ENCODE measurements around the gene CALB2. TPM values are rescaled to one million over a fixed set of nuclear protein-coding genes. Genes with fewer than 3 reads are reported as not detected.

Gene CALB2
- total and polyA plus RNA-seq, 2 of the 4 experiments (the other 2 are of a cell fraction): 0.18 to 0.32 TPM

- no peak overlapping the region for H3K27ac ChIP-seq (ENCODE audit: insufficient read depth, low read length)
- H4K8ac ChIP-seq (ENCODE audit: low read depth in 2 of 2, low read length in 2 of 2): no peak overlapping the region
- no peak overlapping the region for H3K18ac ChIP-seq (ENCODE audit: low read depth, low read length)
- no peak overlapping the region for H3K4ac ChIP-seq (ENCODE audit: low read depth, low read length)
- no peak overlapping the region for H3K4me3 ChIP-seq (ENCODE audit: insufficient read depth, low read depth, low read length)
- TF ChIP-seq NFE2L2 (IDR thresholded peaks at IDR 0.05; ENCODE audit: low read depth, low read length) (no peak), RCOR1 (IDR thresholded peaks at IDR 0.05; ENCODE audit: insufficient replicate concordance, low read length) (no peak), BHLHE40 (IDR thresholded peaks at IDR 0.05; ENCODE audit: low read depth, low read length) (no peak), SMC3 (IDR thresholded peaks at IDR 0.05; ENCODE audit: low read depth, low read length) (no peak), CEBPB (IDR thresholded peaks at IDR 0.05; ENCODE audit: low read depth, low read length) (no peak), USF2 (IDR thresholded peaks at IDR 0.05; ENCODE audit: low read depth, low read length) (no peak), RFX5 (IDR thresholded peaks at IDR 0.05; ENCODE audit: low read depth, low read length) (no peak), CHD1 (IDR thresholded peaks at IDR 0.05; ENCODE audit: low read depth, low read length) (no peak), FOS (IDR thresholded peaks at IDR 0.05; ENCODE audit: low read depth, low read length) (no peak), MAFK (IDR thresholded peaks at IDR 0.05; ENCODE audit: low read depth, low read length) (no peak), ELK1 (IDR thresholded peaks at IDR 0.05; ENCODE audit: borderline replicate concordance, low read depth, low read length) (no peak), RAD21 (IDR thresholded peaks at IDR 0.05; ENCODE audit: low read length) (no peak), MXI1 (IDR thresholded peaks at IDR 0.05; ENCODE audit: borderline replicate concordance, low read depth, low read length) (no peak), MAZ (IDR thresholded peaks at IDR 0.05; ENCODE audit: borderline replicate concordance, low read depth, low read length) (no peak)
- no TSS peak for BruUV-seq (replicated peaks)
- H2AK5ac ChIP-seq (ENCODE audit: low read depth, low read length): no peak overlapping the region
- H2BK15ac ChIP-seq (ENCODE audit: low read depth, low read length): no peak overlapping the region
- H3K9me3 ChIP-seq (ENCODE audit: control insufficient read depth, insufficient read depth, low read length): no peaks in the 10 kb centered on the region
- CTCF ChIA-PET: interaction anchor here (0.6 kb wide), 1 partner anchor 94 kb away, joined by 8 read pairs; no protein-coding TSS in a partner anchor
- dilution Hi-C loops (cut with HindIII; ENCODE audit: low sequenced_read_pairs, unreplicated experiment): no loop called here
- in situ Hi-C loops (cut with MboI; ENCODE audit: low sequenced_read_pairs): no loop called here
- POLR2A ChIA-PET (ENCODE audit: unreplicated experiment): no interaction called here
- H2AFZ ChIP-seq (replicated peaks; ENCODE audit: low read length, poor library complexity): no peak overlapping the region
- no peaks in the 10 kb centered on the region for H4K20me1 ChIP-seq (ENCODE audit: insufficient read depth, low read length)
- WGBS, 2 experiments (ENCODE audit: extremely low coverage in 2 of 2, insufficient read length in 1 of 2): 48% methylated on average over 7 of the region's 11 CpGs; no CpG with 5 or more reads in 1 of the 2 experiments
- no peak overlapping the region for H2AK9ac ChIP-seq (replicated peaks; ENCODE audit: low read depth, low read length, poor library complexity)
- H2BK5ac ChIP-seq (ENCODE audit: low read depth, low read length, poor library complexity, severe bottlenecking): no peak overlapping the region
- no peak overlapping the region for H2BK20ac ChIP-seq (ENCODE audit: low read depth, low read length)
- H2BK120ac ChIP-seq (ENCODE audit: low read depth, low read length): no peak overlapping the region
- no peak for ATAC-seq (ENCODE audit: low read depth)
- H3K36me3 ChIP-seq (ENCODE audit: control insufficient read depth, insufficient read depth, low read length): no peaks in the 10 kb centered on the region
- DNase-seq: no peak
- no peak overlapping the region for H4K5ac ChIP-seq (ENCODE audit: low read depth, low read length)
- no peaks in the 10 kb centered on the region for H3K4me1 ChIP-seq (ENCODE audit: control insufficient read depth, insufficient read depth, low read length)
- no peak overlapping the region for H3K56ac ChIP-seq (ENCODE audit: extremely low read depth, insufficient read depth, low read length)
- H3K79me1 ChIP-seq (ENCODE audit: low read depth in 1 of 2, low read length in 2 of 2): no peaks in the 10 kb centered on the region
- H3K27me3 ChIP-seq (ENCODE audit: control insufficient read depth, insufficient read depth, low read length): peaks cover 4% of the 10 kb centered on the region; the same call in 1 of the 2 replicates
- no peak overlapping the region for H3K23ac ChIP-seq (ENCODE audit: low read depth, low read length)
- intact Hi-C loops (cut with micrococcal nuclease): no loop called here
- no peak overlapping the region for H4K91ac ChIP-seq (ENCODE audit: insufficient read depth, low read depth, low read length)
- no peaks in the 10 kb centered on the region for H3K9me1 ChIP-seq (ENCODE audit: insufficient read depth, low read length)
- no peak overlapping the region for H3K14ac ChIP-seq (replicated peaks; ENCODE audit: low read depth, low read length)
- no peak overlapping the region for H3K9ac ChIP-seq (ENCODE audit: low read depth, low read length)
- no peak overlapping the region for H3K4me2 ChIP-seq (ENCODE audit: low read depth, low read length)
Measured at GRCh38 chr16:71402674-71403073, 44.2 kb downstream of the CALB2 start.
